Vagina (tissue), 2 donors: Measurements from ENCODE around the gene PRR15. TPM values are rescaled to one million over a fixed set of nuclear protein-coding genes. Genes with fewer than 3 reads are reported as not detected.

Experiments
- DNase-seq, 2 donors: peaks; one replicate each; pipeline ENCODE4 v3.0.0-alpha.2; 2017; ENCODE audit errors: extremely low spot score in 2 of 2
- H3K27ac ChIP-seq: fragments of 200-600 bp; sonication (generic); one replicate; pipeline ENCODE4 v1.5.1; 2019
- H3K27me3 ChIP-seq: fragments of 200-600 bp; sonication (generic); one replicate; pipeline ENCODE4 v1.5.1; 2019
- H3K36me3 ChIP-seq, 2 donors: fragments of 200-600 bp; sonication (generic); one replicate each; pipeline ENCODE4 v1.5.1; 2017 to 2019
- H3K4me1 ChIP-seq: fragments of 200-600 bp; sonication (generic); one replicate; pipeline ENCODE4 v1.5.1; 2019
- H3K4me3 ChIP-seq, 2 donors: fragments of 200-600 bp; sonication (generic); 1 replicate in 1 of 2; 2 replicates in 1 of 2; pipeline ENCODE4 v1.5.1; 2016 to 2019
- H3K9me3 ChIP-seq: fragments of 200-600 bp; sonication (generic); one replicate; pipeline ENCODE4 v1.5.1; 2019
- POLR2A ChIP-seq, 2 donors: fragments of 450-650 bp; IDR thresholded peaks; one replicate each; pipeline ENCODE4 v1.6.1; 2017; ENCODE audit warnings: antibody characterized with exemption in 2 of 2, mild to moderate bottlenecking in 2 of 2, moderate library complexity in 2 of 2
- POLR2AphosphoS5 ChIP-seq, 2 donors: sonication (generic); formaldehyde crosslinking; IDR thresholded peaks; one replicate each; pipeline ENCODE4 v1.9.0; 2017; ENCODE audit warnings: antibody characterized with exemption in 2 of 2, mild to moderate bottlenecking in 2 of 2, low read depth in 1 of 2; ENCODE audit not compliant: insufficient read depth in 1 of 2
- intact Hi-C: fragments of 100-400 bp; cut with DNase I; formaldehyde crosslinking; loops from one replicate; pipeline ENCODE4 v1.15.1; 2023
- total RNA-seq: library from RNA; depleted of rRNA; stranded (reverse); fragments of >200 nt; gene quantifications from one replicate; pipeline ENCODE4 v1.2.3, GENCODE V29; 2016
- TF ChIP-seq, protein P1 (sequence below), 3 experiments: fragments of 450-650 bp in 2 of 3; fragments of 200-600 bp in 1 of 3; sonication (generic) in 1 of 3; IDR thresholded peaks; one replicate each; pipeline ENCODE4 v1.5.1; 2017 to 2019; ENCODE audit warnings: antibody characterized with exemption in 3 of 3, mild to moderate bottlenecking in 2 of 3, moderate library complexity in 2 of 3

Gene PRR15
- total RNA-seq, 1 donor from 2014 or later, result not detected

DNA sequence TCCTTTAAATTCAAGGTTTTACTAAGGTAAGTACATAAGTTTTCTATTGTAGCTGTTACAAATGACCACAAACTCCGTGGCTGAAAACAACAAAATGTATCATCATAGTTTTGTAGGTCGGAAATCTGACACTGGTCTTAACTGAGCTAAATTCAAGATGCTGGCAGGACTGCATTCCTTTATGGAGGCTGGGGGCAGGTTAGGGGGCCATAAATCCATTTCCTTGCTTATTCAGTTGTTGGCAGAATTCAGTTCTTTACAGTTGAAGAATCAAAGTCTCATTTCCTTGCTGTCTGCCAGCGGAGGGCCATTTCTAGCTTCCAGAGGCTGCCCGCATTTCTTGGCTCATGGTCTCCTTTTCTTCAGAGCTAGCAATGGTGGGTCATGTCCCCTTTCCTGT is 11.2 kb upstream of the PRR15 start:
- H3K9me3 ChIP-seq, result no peaks in the 10 kb centered on the region
- H3K27me3 ChIP-seq, result no peaks in the 10 kb centered on the region
- no peaks in the 10 kb centered on the region for H3K4me1 ChIP-seq
- no peak overlapping the region for H3K4me3 ChIP-seq
- no peak for DNase-seq
- no peaks in the 10 kb centered on the region for H3K36me3 ChIP-seq
- intact Hi-C loops, result no loop called here
- no peak overlapping the region for H3K27ac ChIP-seq
- TF ChIP-seq, protein P1, sequence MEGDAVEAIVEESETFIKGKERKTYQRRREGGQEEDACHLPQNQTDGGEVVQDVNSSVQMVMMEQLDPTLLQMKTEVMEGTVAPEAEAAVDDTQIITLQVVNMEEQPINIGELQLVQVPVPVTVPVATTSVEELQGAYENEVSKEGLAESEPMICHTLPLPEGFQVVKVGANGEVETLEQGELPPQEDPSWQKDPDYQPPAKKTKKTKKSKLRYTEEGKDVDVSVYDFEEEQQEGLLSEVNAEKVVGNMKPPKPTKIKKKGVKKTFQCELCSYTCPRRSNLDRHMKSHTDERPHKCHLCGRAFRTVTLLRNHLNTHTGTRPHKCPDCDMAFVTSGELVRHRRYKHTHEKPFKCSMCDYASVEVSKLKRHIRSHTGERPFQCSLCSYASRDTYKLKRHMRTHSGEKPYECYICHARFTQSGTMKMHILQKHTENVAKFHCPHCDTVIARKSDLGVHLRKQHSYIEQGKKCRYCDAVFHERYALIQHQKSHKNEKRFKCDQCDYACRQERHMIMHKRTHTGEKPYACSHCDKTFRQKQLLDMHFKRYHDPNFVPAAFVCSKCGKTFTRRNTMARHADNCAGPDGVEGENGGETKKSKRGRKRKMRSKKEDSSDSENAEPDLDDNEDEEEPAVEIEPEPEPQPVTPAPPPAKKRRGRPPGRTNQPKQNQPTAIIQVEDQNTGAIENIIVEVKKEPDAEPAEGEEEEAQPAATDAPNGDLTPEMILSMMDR (IDR thresholded peaks at IDR 0.05), result no peak
- TF ChIP-seq POLR2AphosphoS5 (IDR thresholded peaks at IDR 0.05; ENCODE audit: insufficient read depth in 1 of 2, low read depth in 1 of 2) (no peak), POLR2A (IDR thresholded peaks at IDR 0.05) (no peak)

DNA sequence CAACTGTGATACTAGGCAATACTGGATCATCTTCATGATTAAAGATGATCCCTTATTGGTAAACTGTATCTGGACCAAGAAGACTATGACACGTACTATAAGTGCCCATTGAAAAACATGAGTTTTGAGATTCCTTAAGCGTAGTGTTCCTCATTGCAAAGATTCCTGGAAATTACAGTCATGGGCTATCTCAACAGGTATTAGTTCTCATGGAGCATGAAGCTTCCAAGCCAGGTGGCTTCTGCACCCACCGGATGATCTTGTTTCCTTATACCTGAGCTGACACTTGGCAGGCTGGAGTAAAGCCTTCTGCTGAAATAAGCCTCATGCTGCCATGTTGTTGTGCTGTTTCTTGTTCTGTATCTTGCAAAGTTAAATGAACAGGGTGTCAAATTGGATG is 8.6 kb upstream of the PRR15 start:
- TF ChIP-seq POLR2AphosphoS5 (IDR thresholded peaks at IDR 0.05; ENCODE audit: insufficient read depth in 1 of 2, low read depth in 1 of 2) (no peak), POLR2A (IDR thresholded peaks at IDR 0.05) (no peak)
- TF ChIP-seq, protein P1 (IDR thresholded peaks at IDR 0.05), result no peak
- no peaks in the 10 kb centered on the region for H3K9me3 ChIP-seq
- no peaks in the 10 kb centered on the region for H3K27me3 ChIP-seq
- H3K4me3 ChIP-seq, result no peak overlapping the region
- no peaks in the 10 kb centered on the region for H3K4me1 ChIP-seq
- intact Hi-C loops, result no loop called here
- no peaks in the 10 kb centered on the region for H3K36me3 ChIP-seq
- H3K27ac ChIP-seq, result no peak overlapping the region
- no peak for DNase-seq

DNA sequence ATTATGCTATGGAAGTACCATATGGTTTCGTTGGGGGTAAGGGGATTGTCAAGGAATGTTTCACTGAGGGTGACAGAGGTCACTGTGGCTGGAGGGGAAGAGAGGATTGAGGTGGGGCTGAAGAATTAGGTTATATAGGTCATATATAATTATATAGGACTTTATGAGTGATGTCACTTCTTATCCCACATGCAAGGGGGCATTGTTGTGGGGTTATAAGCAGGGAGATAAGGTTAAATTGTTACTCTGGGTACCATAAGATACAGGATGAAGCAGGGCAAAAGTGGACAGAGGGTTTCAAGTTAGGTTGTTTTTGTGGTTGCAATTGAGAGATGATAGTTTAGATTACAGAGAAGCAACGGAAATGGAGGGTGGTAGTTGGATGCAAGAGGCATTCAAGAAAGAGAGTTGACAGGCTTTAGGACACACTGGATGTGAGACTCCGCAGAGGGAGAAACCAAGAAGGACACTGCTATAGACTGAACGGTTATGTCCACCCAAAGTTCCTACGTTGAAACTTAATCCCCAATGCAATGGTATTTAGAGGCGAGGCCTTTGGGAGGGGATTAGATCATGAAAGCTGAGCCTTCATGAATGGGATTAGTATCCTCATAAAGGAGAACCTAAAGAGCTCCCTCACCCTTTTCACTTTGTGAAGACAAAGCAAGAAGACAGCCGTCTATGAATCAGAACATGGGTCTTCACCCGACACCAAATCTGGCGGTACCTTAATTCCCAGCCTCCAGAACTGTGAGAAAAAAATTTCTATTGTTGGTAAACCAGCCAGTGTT is 7.0 kb upstream of the PRR15 start:
- no peak for DNase-seq
- Histone ChIP-seq H3K27ac (no peak overlapping the region), H3K27me3 (no peaks in the 10 kb centered on the region), H3K9me3 (no peaks in the 10 kb centered on the region), H3K4me1 (no peaks in the 10 kb centered on the region), H3K36me3 (no peaks in the 10 kb centered on the region), H3K4me3 (no peak overlapping the region)
- intact Hi-C loops, result no loop called here
- TF ChIP-seq, protein P1 (IDR thresholded peaks at IDR 0.05), result no peak
- TF ChIP-seq POLR2AphosphoS5 (IDR thresholded peaks at IDR 0.05; ENCODE audit: insufficient read depth in 1 of 2, low read depth in 1 of 2) (no peak), POLR2A (IDR thresholded peaks at IDR 0.05) (no peak)

DNA sequence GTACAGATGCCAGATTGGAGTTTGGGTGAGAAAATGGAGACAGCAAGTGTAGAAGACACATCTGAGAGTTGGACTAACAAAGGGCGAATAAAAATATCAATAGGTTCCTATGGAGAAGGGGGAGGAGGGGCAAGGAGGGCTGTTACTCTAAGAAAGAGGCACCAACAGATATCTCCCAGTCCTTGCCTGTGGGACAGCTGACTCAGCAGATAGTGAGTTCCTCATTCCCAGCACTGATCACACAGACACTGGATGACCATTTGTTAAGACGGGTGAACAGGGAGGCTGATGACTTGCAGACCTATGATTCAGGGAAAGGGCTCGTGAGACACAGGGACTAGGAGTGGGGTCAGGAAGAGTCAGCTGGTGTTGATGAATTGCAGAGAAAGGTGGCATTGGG is 5.7 kb upstream of the PRR15 start:
- intact Hi-C loops, result no loop called here
- peaks cover 1% of the 10 kb centered on the region for H3K4me1 ChIP-seq
- no peak overlapping the region for H3K27ac ChIP-seq
- no peak overlapping the region for H3K4me3 ChIP-seq
- no peaks in the 10 kb centered on the region for H3K9me3 ChIP-seq
- TF ChIP-seq, protein P1 (IDR thresholded peaks at IDR 0.05), result no peak
- no peak for TF ChIP-seq POLR2AphosphoS5 (IDR thresholded peaks at IDR 0.05; ENCODE audit: insufficient read depth in 1 of 2, low read depth in 1 of 2)
- no peak for DNase-seq
- no peaks in the 10 kb centered on the region for H3K27me3 ChIP-seq
- no peaks in the 10 kb centered on the region for H3K36me3 ChIP-seq

DNA sequence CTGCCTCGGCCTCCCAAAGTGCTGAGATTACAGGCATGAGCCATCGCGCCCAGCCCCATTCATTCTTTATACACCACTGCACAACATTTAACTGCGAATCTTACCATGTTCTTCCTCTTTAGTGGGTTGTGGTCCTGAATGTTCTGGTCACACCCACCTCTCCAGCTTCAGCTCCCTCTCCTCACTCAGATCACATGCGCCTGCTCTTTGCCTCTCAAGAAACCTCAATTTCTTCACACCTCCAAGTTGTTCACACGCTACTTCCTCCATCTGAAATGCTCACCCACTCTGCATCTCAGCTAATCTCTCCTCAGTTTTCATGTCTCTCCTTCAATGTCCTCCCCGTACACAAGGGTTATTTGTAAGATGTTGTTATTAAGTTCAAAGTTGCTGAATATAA is 2.4 kb upstream of the PRR15 start:
- Histone ChIP-seq H3K4me3 (no peak overlapping the region), H3K27ac (no peak overlapping the region), H3K4me1 (peaks cover 32% of the 10 kb centered on the region), H3K27me3 (no peaks in the 10 kb centered on the region), H3K36me3 (no peaks in the 10 kb centered on the region), H3K9me3 (no peaks in the 10 kb centered on the region)
- intact Hi-C loops, result no loop called here
- TF ChIP-seq POLR2A (IDR thresholded peaks at IDR 0.05) (no peak), POLR2AphosphoS5 (IDR thresholded peaks at IDR 0.05; ENCODE audit: insufficient read depth in 1 of 2, low read depth in 1 of 2) (no peak)
- TF ChIP-seq, protein P1 (IDR thresholded peaks at IDR 0.05), result no peak
- DNase-seq, result no peak
